Keratinocyte (primary cell): Measurements from ENCODE around the gene PCDHGC5. TPM values are rescaled to one million over a fixed set of nuclear protein-coding genes. Genes with fewer than 3 reads are reported as not detected.

Source experiments
- DNase-seq: peaks from one replicate; pipeline ENCODE4 v3.0.0-alpha.2; 2011; ENCODE audit warnings: low read depth, missing footprints, low spot score
- FAIRE-seq: peaks from 2 replicates; lab custom pipeline; 2011; peaks lifted over from hg19 to GRCh38; lab: Jason Lieb, UNC
- H2AFZ ChIP-seq: 2 replicates; pipeline ENCODE4 v1.6.0; 2012; ENCODE audit warnings: low read length, control low read depth, inconsistent platforms; ENCODE audit not compliant: control insufficient read depth
- H3K27ac ChIP-seq: 2 replicates; pipeline ENCODE4 v1.5.1; 2011; ENCODE audit warnings: low read length; ENCODE audit not compliant: control insufficient read depth, insufficient read depth
- H3K27me3 ChIP-seq: 3 replicates; pipeline ENCODE4 v1.6.0; 2011; ENCODE audit warnings: low read length; ENCODE audit not compliant: control insufficient read depth, insufficient read depth; ENCODE audit errors: extremely low read depth
- H3K36me3 ChIP-seq, 2 experiments: 2 replicates in 1 of 2; 3 replicates in 1 of 2; pipeline ENCODE4 v1.5.1; 2011; ENCODE audit warnings: low read length in 2 of 2, mild to moderate bottlenecking in 1 of 2; ENCODE audit not compliant: control insufficient read depth in 2 of 2, insufficient read depth in 2 of 2; ENCODE audit errors: extremely low read depth in 1 of 2
- H3K4me1 ChIP-seq: 3 replicates; pipeline ENCODE4 v1.5.1; 2011; ENCODE audit warnings: low read length; ENCODE audit not compliant: control insufficient read depth, insufficient read depth; ENCODE audit errors: extremely low read depth
- H3K4me2 ChIP-seq: 3 replicates; pipeline ENCODE4 v1.6.0; 2011; ENCODE audit warnings: low read depth, low read length; ENCODE audit not compliant: control insufficient read depth, insufficient read depth; ENCODE audit errors: extremely low read depth
- H3K4me3 ChIP-seq, 3 experiments: fragments of 200-600 bp in 1 of 3; sonication (generic) in 1 of 3; 2 replicates in 2 of 3; 3 replicates in 1 of 3; pipeline ENCODE4 v1.5.1; 2011 to 2016; ENCODE audit warnings: low read length in 3 of 3, mild to moderate bottlenecking in 3 of 3, control low read depth in 2 of 3, inconsistent platforms in 1 of 3, low read depth in 1 of 3, mixed read lengths in 1 of 3, mixed run types in 1 of 3, moderate library complexity in 1 of 3; ENCODE audit not compliant: control insufficient read depth in 2 of 3, insufficient read depth in 2 of 3; ENCODE audit errors: extremely low read depth in 1 of 3
- H3K79me2 ChIP-seq: 2 replicates; pipeline ENCODE4 v1.6.0; 2012; ENCODE audit warnings: low read length; ENCODE audit not compliant: control insufficient read depth, insufficient read depth
- H3K9ac ChIP-seq: 3 replicates; pipeline ENCODE4 v1.6.0; 2011; ENCODE audit warnings: low read length; ENCODE audit not compliant: control insufficient read depth, insufficient read depth; ENCODE audit errors: extremely low read depth
- H3K9me1 ChIP-seq: 3 replicates; pipeline ENCODE4 v1.6.0; 2011; ENCODE audit warnings: low read length; ENCODE audit not compliant: control insufficient read depth, insufficient read depth; ENCODE audit errors: extremely low read depth
- H3K9me3 ChIP-seq: 2 replicates; pipeline ENCODE4 v1.5.1; 2012; ENCODE audit warnings: low read depth, low read length; ENCODE audit not compliant: control insufficient read depth
- H4K20me1 ChIP-seq: 3 replicates; pipeline ENCODE4 v1.6.0; 2011; ENCODE audit warnings: low read length; ENCODE audit not compliant: control insufficient read depth, insufficient read depth; ENCODE audit errors: extremely low read depth
- CTCF ChIP-seq, 3 experiments: IDR thresholded peaks in 1 of 3; conservative IDR thresholded peaks in 1 of 3; optimal IDR thresholded peaks in 1 of 3; 2 replicates in 2 of 3; 3 replicates in 1 of 3; pipeline versions ENCODE3 to v1.5.1; 2011; ENCODE audit warnings: low read length in 3 of 3, mild to moderate bottlenecking in 3 of 3, moderate library complexity in 2 of 3, control low read depth in 1 of 3, inconsistent platforms in 1 of 3; ENCODE audit not compliant: insufficient read depth in 2 of 3; ENCODE audit errors: extremely low read depth in 1 of 3
- EZH2 ChIP-seq: IDR thresholded peaks from one replicate; pipeline ENCODE4 v1.6.1; 2012; ENCODE audit warnings: inconsistent platforms, mild to moderate bottlenecking, low read length, moderate library complexity
- dilution Hi-C: fragments of 300-500 bp; cut with MboI; formaldehyde crosslinking; loops from one replicate; pipeline ENCODE4 v1.7.0; 2020; ENCODE audit warnings: low sequenced_read_pairs; ENCODE audit not compliant: extremely low pct_ligation_motif_present
- polyA plus RNA-seq, 5 experiments: library from polyadenylated mRNA; depleted of rRNA in 3 of 5; stranded (reverse) in 3 of 5; stranded (forward) in 1 of 5; unstranded in 1 of 5; fragments of >200 nt; gene quantifications; 1 replicate in 1 of 5; 2 replicates in 3 of 5; 3 replicates in 1 of 5; pipeline versions ENCODE4 v1.2.1 to v1.2.3, GENCODE V29; 2011 to 2012; ENCODE audit warnings: missing spikeins in 2 of 5, low read depth in 1 of 5, low replicate concordance in 1 of 5

Gene PCDHGC5
- polyA plus RNA-seq, 1 donor (not counting 4 experiments of a cell fraction or from before 2014, with no cell fraction given): 0.77 TPM

GRCh38 chr5:141533897-141534296, 45.0 kb downstream of the PCDHGC5 start:
- Histone ChIP-seq H3K4me3 (no peak overlapping the region), H3K79me2 (no peaks in the 10 kb centered on the region), H3K27ac (no peak overlapping the region), H2AFZ (no peak overlapping the region), H3K27me3 (no peaks in the 10 kb centered on the region), H3K9me3 (no peaks in the 10 kb centered on the region), H3K4me2 (no peak overlapping the region), H3K36me3 (peaks cover 11 to 12% of the 10 kb centered on the region in 2 experiments), H4K20me1 (no peaks in the 10 kb centered on the region), H3K9me1 (no peaks in the 10 kb centered on the region), H3K4me1 (peaks cover 8% of the 10 kb centered on the region), H3K9ac (no peak overlapping the region)
- TF ChIP-seq EZH2 (no peak), CTCF (optimal IDR thresholded peaks at IDR 0.05 in 1 of 3, IDR thresholded peaks at IDR 0.05 in 1 of 3, conservative IDR thresholded peaks at IDR 0.05 in 1 of 3; ENCODE audit: extremely low read depth in 1 of 3, insufficient read depth in 2 of 3, low read length in 3 of 3) (no peak)
- dilution Hi-C loops: no loop called here
- FAIRE-seq: no peak
- DNase-seq: no peak

GRCh38 chr5:141534492-141535213, 45.8 kb downstream of the PCDHGC5 start:
- H3K4me2 ChIP-seq: no peak overlapping the region
- no peak overlapping the region for H3K9ac ChIP-seq
- dilution Hi-C loops: no loop called here
- H3K4me1 ChIP-seq: peaks cover under 1% of the 10 kb centered on the region
- no peak for DNase-seq
- H3K27me3 ChIP-seq: no peaks in the 10 kb centered on the region
- H3K27ac ChIP-seq: no peak overlapping the region
- no peaks in the 10 kb centered on the region for H3K9me1 ChIP-seq
- H3K79me2 ChIP-seq: no peaks in the 10 kb centered on the region
- no peaks in the 10 kb centered on the region for H4K20me1 ChIP-seq
- no peak for FAIRE-seq
- no peak for TF ChIP-seq CTCF (optimal IDR thresholded peaks at IDR 0.05 in 1 of 3, IDR thresholded peaks at IDR 0.05 in 1 of 3, conservative IDR thresholded peaks at IDR 0.05 in 1 of 3; ENCODE audit: extremely low read depth in 1 of 3, insufficient read depth in 2 of 3, low read length in 3 of 3)
- H3K36me3 ChIP-seq: peaks cover 4 to 12% of the 10 kb centered on the region in 2 experiments
- H3K4me3 ChIP-seq: no peak overlapping the region
- H2AFZ ChIP-seq: no peak overlapping the region
- H3K9me3 ChIP-seq: no peaks in the 10 kb centered on the region

Other genes starting within 250 kb of the PCDHGC5 start
- 0.03 to 0.31 TPM (median 0.09 TPM) in 3 replicates for gene PCDHB15, start 243.7 kb upstream of the PCDHGC5 start, polyA plus RNA-seq
- not detected in 3 replicates for gene SLC25A2, start 185.0 kb upstream of the PCDHGC5 start, polyA plus RNA-seq
- gene TAF7, start 168.3 kb upstream of the PCDHGC5 start, polyA plus RNA-seq: 37.5 to 58.9 TPM (median 47.5 TPM) in 3 replicates
- gene PCDHGA1, start 158.6 kb upstream of the PCDHGC5 start, polyA plus RNA-seq: 0.08 to 0.17 TPM (median 0.09 TPM) in 3 replicates
- gene PCDHGA2, start 150.3 kb upstream of the PCDHGC5 start, polyA plus RNA-seq: 0.14 to 0.37 TPM (median 0.35 TPM) in 3 replicates
- 0.03 to 0.05 TPM in 2 of 3 replicates, not detected in the other for gene PCDHGA3, start 145.3 kb upstream of the PCDHGC5 start, polyA plus RNA-seq
- 0.08 to 0.15 TPM (median 0.09 TPM) in 3 replicates for gene PCDHGB1, start 139.0 kb upstream of the PCDHGC5 start, polyA plus RNA-seq
- gene PCDHGA4, start 134.1 kb upstream of the PCDHGC5 start, polyA plus RNA-seq: 0.05 to 0.15 TPM (median 0.14 TPM) in 3 replicates
- 0.12 to 0.15 TPM (median 0.12 TPM) in 3 replicates for gene PCDHGB2, start 129.1 kb upstream of the PCDHGC5 start, polyA plus RNA-seq
- gene PCDHGA5, start 124.9 kb upstream of the PCDHGC5 start, polyA plus RNA-seq: 0.01 to 0.07 TPM (median 0.06 TPM) in 3 replicates
- 0.17 to 0.28 TPM (median 0.18 TPM) in 3 replicates for gene PCDHGB3, start 118.8 kb upstream of the PCDHGC5 start, polyA plus RNA-seq
- gene PCDHGA6, start 115.2 kb upstream of the PCDHGC5 start, polyA plus RNA-seq: 0.16 to 0.36 TPM (median 0.28 TPM) in 3 replicates
- 0.13 to 0.24 TPM (median 0.14 TPM) in 3 replicates for gene PCDHGA7, start 106.3 kb upstream of the PCDHGC5 start, polyA plus RNA-seq
- 1.6 to 2.7 TPM (median 2.4 TPM) in 3 replicates for gene PCDHGB4, start 101.4 kb upstream of the PCDHGC5 start, polyA plus RNA-seq
- 0.08 to 0.09 TPM (median 0.09 TPM) in 3 replicates for gene PCDHGA8, start 96.4 kb upstream of the PCDHGC5 start, polyA plus RNA-seq
- 1.8 to 4.3 TPM (median 1.9 TPM) in 3 replicates for gene PCDHGB5, start 91.1 kb upstream of the PCDHGC5 start, polyA plus RNA-seq
- 0.24 to 0.35 TPM (median 0.28 TPM) in 3 replicates for gene PCDHGA9, start 86.3 kb upstream of the PCDHGC5 start, polyA plus RNA-seq
- 0.19 to 0.30 TPM (median 0.23 TPM) in 3 replicates for gene PCDHGB6, start 81.1 kb upstream of the PCDHGC5 start, polyA plus RNA-seq
- 1.3 to 1.8 TPM (median 1.6 TPM) in 3 replicates for gene PCDHGA10, start 76.1 kb upstream of the PCDHGC5 start, polyA plus RNA-seq
- 0.66 to 1.1 TPM (median 0.69 TPM) in 3 replicates for gene PCDHGB7, start 71.4 kb upstream of the PCDHGC5 start, polyA plus RNA-seq
- gene PCDHGA11, start 68.0 kb upstream of the PCDHGC5 start, polyA plus RNA-seq: 1.4 to 2.5 TPM (median 1.4 TPM) in 3 replicates
- gene PCDHGA12, start 58.6 kb upstream of the PCDHGC5 start, polyA plus RNA-seq: 0.69 to 1.9 TPM (median 1.0 TPM) in 3 replicates
- gene PCDHGC3, start 13.1 kb upstream of the PCDHGC5 start, polyA plus RNA-seq: 9.8 to 45.1 TPM (median 15.2 TPM) in 3 replicates
- gene PCDHGC4, start 4.1 kb upstream of the PCDHGC5 start, polyA plus RNA-seq: 0.12 to 0.15 TPM (median 0.13 TPM) in 3 replicates
- 64.7 to 130 TPM (median 72.0 TPM) in 3 replicates for gene DIAPH1, start 129.9 kb downstream of the PCDHGC5 start, polyA plus RNA-seq
- 93.6 to 97.4 TPM (median 96.0 TPM) in 3 replicates for gene HDAC3, start 147.8 kb downstream of the PCDHGC5 start, polyA plus RNA-seq
- gene RELL2, start 147.9 kb downstream of the PCDHGC5 start, polyA plus RNA-seq: 8.9 to 11.1 TPM (median 10.2 TPM) in 3 replicates
- gene FCHSD1, start 162.3 kb downstream of the PCDHGC5 start, polyA plus RNA-seq: 9.7 to 17.1 TPM (median 13.5 TPM) in 3 replicates
- 1.3 to 2.4 TPM (median 1.3 TPM) in 3 replicates for gene ARAP3, start 193.1 kb downstream of the PCDHGC5 start, polyA plus RNA-seq